K562 (cell line): ENCODE measurements around the gene GHR. TPM values are rescaled to one million over a fixed set of nuclear protein-coding genes. Genes with fewer than 3 reads are reported as not detected.

Experiments used
- ATAC-seq: fragments of 200-7000 bp; cut with Tn5 transposase; 3 replicates; pipeline ENCODE4 v1.9.1; 2020; ENCODE audit warnings: moderate library complexity
- BruUV-seq: library from RNA; stranded (reverse); fragments of 400-500 nt; replicated peaks from 2 replicates; lab custom pipeline; 2021; lab: Mats Ljungman, UMichigan
- CTCF ChIA-PET: fragments of 300-600 bp; formaldehyde crosslinking; extraction: SDS; loops from one replicate; lab custom pipeline; 2021; ENCODE audit warnings: low intra/inter-chr PET ratio; lab: Yijun Ruan, JAX
- POLR2A ChIA-PET: fragments of 300-600, 350-650 bp; sonication (Branson Sonifier 250); formaldehyde crosslinking; extraction: SDS; loops from one replicate; lab custom pipeline; 2021; ENCODE audit warnings: antibody characterized with exemption, inconsistent platforms; lab: Yijun Ruan, JAX
- DNase-seq, 4 experiments: peaks; one replicate each; pipeline versions ENCODE4 v3.0.0 to v3.0.0-alpha.2; 2011 to 2018; ENCODE audit warnings: low spot score in 3 of 4, mixed read lengths in 3 of 4; ENCODE audit errors: extremely low read depth in 1 of 4
- FAIRE-seq: peaks from 2 replicates; lab custom pipeline; 2011; peaks lifted over from hg19 to GRCh38; lab: Jason Lieb, UNC
- H2AFZ ChIP-seq: 2 replicates; pipeline ENCODE4 v1.6.0; 2011; ENCODE audit warnings: low read depth, low read length, control low read depth, inconsistent platforms
- H3K27ac ChIP-seq: fragments of 200-600 bp; 3 replicates; pipeline ENCODE4 v1.8.0; 2011; ENCODE audit warnings: low read depth, mild to moderate bottlenecking, control low read depth, inconsistent platforms, low read length, moderate library complexity, mixed read lengths; ENCODE audit errors: extremely low read depth
- H3K27me3 ChIP-seq, 2 experiments: fragments of 300-600 bp in 1 of 2; 2 replicates in 1 of 2; 3 replicates in 1 of 2; pipeline versions ENCODE4 v1.6.0 to v1.8.0; 2011; ENCODE audit warnings: inconsistent platforms in 2 of 2, low read length in 2 of 2, mild to moderate bottlenecking in 1 of 2, mixed read lengths in 1 of 2, moderate library complexity in 1 of 2; ENCODE audit not compliant: control insufficient read depth in 2 of 2, insufficient read depth in 2 of 2
- H3K36me3 ChIP-seq: fragments of 300-600 bp; 3 replicates; pipeline ENCODE4 v1.8.0; 2011; ENCODE audit warnings: mild to moderate bottlenecking, low read length, inconsistent platforms; ENCODE audit not compliant: control insufficient read depth, insufficient read depth
- H3K4me1 ChIP-seq, 2 experiments: fragments of 200-600 bp in 1 of 2; replicated peaks in 1 of 2; 2 replicates in 1 of 2; 3 replicates in 1 of 2; pipeline versions ENCODE4 v1.5.1 to v1.8.0; 2011; ENCODE audit warnings: inconsistent platforms in 2 of 2, low read length in 2 of 2, mild to moderate bottlenecking in 1 of 2, mixed read lengths in 1 of 2, moderate library complexity in 1 of 2; ENCODE audit not compliant: control insufficient read depth in 2 of 2, insufficient read depth in 2 of 2
- H3K4me2 ChIP-seq: 2 replicates; pipeline ENCODE4 v1.6.1; 2011; ENCODE audit warnings: low read length, control low read depth, inconsistent platforms, mixed read lengths; ENCODE audit not compliant: insufficient read depth
- H3K4me3 ChIP-seq: fragments of 200-600 bp; sonication (generic), shearing (Covaris generic); 2 replicates; pipeline ENCODE4 v1.5.1; 2016; ENCODE audit warnings: control low read depth, inconsistent platforms
- H3K79me2 ChIP-seq: fragments of 200-600 bp; 3 replicates; pipeline ENCODE4 v1.8.0; 2011; ENCODE audit warnings: low read length, inconsistent platforms; ENCODE audit not compliant: control insufficient read depth, insufficient read depth
- H3K9ac ChIP-seq, 2 experiments: 2 replicates each; pipeline versions ENCODE4 v1.6.0 to v1.6.1; 2011; ENCODE audit warnings: low read depth in 2 of 2, low read length in 2 of 2, control low read depth in 1 of 2, inconsistent platforms in 1 of 2, mild to moderate bottlenecking in 1 of 2, mixed read lengths in 1 of 2; ENCODE audit not compliant: insufficient read depth in 1 of 2
- H3K9me1 ChIP-seq: one replicate; pipeline ENCODE4 v1.6.0; 2011; ENCODE audit warnings: inconsistent platforms, mild to moderate bottlenecking, low read length, moderate library complexity; ENCODE audit not compliant: control insufficient read depth, insufficient read depth
- H3K9me3 ChIP-seq: replicated peaks from 2 replicates; pipeline ENCODE4 v1.5.1; 2011; ENCODE audit warnings: low read depth, low read length, inconsistent platforms; ENCODE audit not compliant: control insufficient read depth, insufficient read depth
- H4K20me1 ChIP-seq: replicated peaks from 2 replicates; pipeline ENCODE4 v1.6.1; 2011; ENCODE audit warnings: low read length, inconsistent platforms, mixed read lengths; ENCODE audit not compliant: control insufficient read depth, insufficient read depth
- BCOR ChIP-seq: fragments of 450-650 bp; IDR thresholded peaks from 2 replicates; pipeline ENCODE4 v1.6.1; 2016
- CEBPB ChIP-seq: fragments of 450-650 bp; IDR thresholded peaks from 2 replicates; pipeline ENCODE4 v1.6.1; 2016; ENCODE audit warnings: missing genetic modification characterization, missing compliant biosample characterization
- CEBPG ChIP-seq, 3 experiments: fragments of 200-800 bp in 1 of 3; sonication (Bioruptor generic) in 1 of 3; sonication (generic) in 1 of 3; formaldehyde crosslinking in 1 of 3; IDR thresholded peaks in 2 of 3; conservative IDR thresholded peaks in 1 of 3; 2 replicates each; pipeline versions ENCODE4 v1.6.1 to v1.8.0; 2016 to 2022; ENCODE audit warnings: missing compliant biosample characterization in 2 of 3, missing genetic modification characterization in 2 of 3, mild to moderate bottlenecking in 1 of 3, missing genetic modification reagents in 1 of 3
- ESRRA ChIP-seq: fragments of 450-650 bp; IDR thresholded peaks from 2 replicates; pipeline ENCODE4 v1.6.1; 2014; ENCODE audit warnings: low read depth, mild to moderate bottlenecking, moderate library complexity, borderline replicate concordance
- FOXA3 ChIP-seq, 2 experiments: fragments of 450-650 bp in 1 of 2; sonication (generic) in 1 of 2; formaldehyde crosslinking; IDR thresholded peaks in 1 of 2; conservative IDR thresholded peaks in 1 of 2; 2 replicates each; pipeline versions ENCODE4 v1.4.0 to v1.8.0; 2020 to 2022; ENCODE audit warnings: mild to moderate bottlenecking in 2 of 2, missing genetic modification reagents in 1 of 2
- HDAC6 ChIP-seq: IDR thresholded peaks from 2 replicates; pipeline ENCODE4 v1.6.1; 2012; ENCODE audit warnings: low read depth, mild to moderate bottlenecking, control low read depth, inconsistent platforms, low read length, moderate library complexity
- PHF21A ChIP-seq: fragments of 450-650 bp; IDR thresholded peaks from 2 replicates; pipeline ENCODE4 v1.6.1; 2017; ENCODE audit warnings: low read depth, borderline replicate concordance
- RBM39 ChIP-seq: fragments of 200-400 bp; formaldehyde crosslinking; optimal IDR thresholded peaks from 2 replicates; pipeline ENCODE3; 2018; ENCODE audit warnings: low read depth, low read length
- SETDB1 ChIP-seq: IDR thresholded peaks from one replicate; pipeline ENCODE4 v1.6.1; 2012; ENCODE audit warnings: low read length, control low read depth, inconsistent platforms
- SREBF2 ChIP-seq: sonication (generic); formaldehyde crosslinking; IDR thresholded peaks from 2 replicates; pipeline ENCODE4 v1.4.0; 2020; ENCODE audit warnings: mild to moderate bottlenecking, missing genetic modification reagents
- ZNF174 ChIP-seq: fragments of 250-450 bp; sonication (Bioruptor Pico); IDR thresholded peaks from 2 replicates; pipeline ENCODE4 v1.4.0; 2020; ENCODE audit warnings: mild to moderate bottlenecking
- ZNF699 ChIP-seq: fragments of 250-450 bp; sonication (Bioruptor Pico); IDR thresholded peaks from 2 replicates; pipeline ENCODE4 v1.8.0; 2021; ENCODE audit warnings: mild to moderate bottlenecking, moderate library complexity; ENCODE audit not compliant: insufficient replicate concordance
- WGBS: fragments of 100-300 bp; shearing (Covaris generic); methylation state at CpG from one replicate; pipeline ENCODE4 v1.1.6; 2016; ENCODE audit warnings: low coverage, mixed read lengths; ENCODE audit not compliant: insufficient coverage; ENCODE audit errors: missing lambda C conversion rate; 5-methylcytosine and 5-hydroxymethylcytosine counted together
- in situ Hi-C: fragments of 300-500 bp; cut with MboI; formaldehyde crosslinking; loops from 4 replicates; pipeline ENCODE4 v1.15.0; 2018; ENCODE audit warnings: inconsistent platforms, mixed read lengths
- intact Hi-C: fragments of 100-400 bp; cut with micrococcal nuclease; formaldehyde crosslinking; loops from 2 replicates; pipeline ENCODE4 v1.14.2; 2022
- polyA plus RNA-seq, 8 experiments: library from polyadenylated mRNA; depleted of rRNA in 4 of 8; stranded (reverse) in 5 of 8; unstranded in 3 of 8; fragments of >200 nt; fragmentation: Nextera tagmentation in 2 of 8; fragmentation: Illumina TruSeq in 1 of 8; extraction: Ambion mirVana in 2 of 8; extraction: Trizol in 1 of 8; gene quantifications; 2 replicates each; pipeline versions ENCODE4 v1.2.1 to v1.2.3, GENCODE V29; 2011 to 2014; ENCODE audit warnings: inconsistent platforms in 1 of 8, missing spikeins in 1 of 8
- total RNA-seq, 7 experiments: library from RNA; depleted of rRNA in 6 of 7; stranded (reverse); fragments of >200 nt in 6 of 7; fragmentation: Illumina TruSeq in 2 of 7; extraction: Trizol in 2 of 7; gene quantifications; 2 replicates each; pipeline versions ENCODE4 v1.2.1 to v1.2.3, GENCODE V29; 2011 to 2021; ENCODE audit warnings: low replicate concordance in 1 of 7
- TF ChIP-seq, protein P1 (sequence below): sonication (generic); formaldehyde crosslinking; IDR thresholded peaks from 2 replicates; pipeline ENCODE4 v1.8.0; 2022; ENCODE audit warnings: mild to moderate bottlenecking, missing genetic modification reagents

The GHR gene
- total and polyA plus RNA-seq, 9 of the 15 experiments (the other 6 are each of a cell fraction or from before 2014, with no cell fraction given), result 0.01 to 0.13 (median 0.07) TPM; not detected in 5

DNA sequence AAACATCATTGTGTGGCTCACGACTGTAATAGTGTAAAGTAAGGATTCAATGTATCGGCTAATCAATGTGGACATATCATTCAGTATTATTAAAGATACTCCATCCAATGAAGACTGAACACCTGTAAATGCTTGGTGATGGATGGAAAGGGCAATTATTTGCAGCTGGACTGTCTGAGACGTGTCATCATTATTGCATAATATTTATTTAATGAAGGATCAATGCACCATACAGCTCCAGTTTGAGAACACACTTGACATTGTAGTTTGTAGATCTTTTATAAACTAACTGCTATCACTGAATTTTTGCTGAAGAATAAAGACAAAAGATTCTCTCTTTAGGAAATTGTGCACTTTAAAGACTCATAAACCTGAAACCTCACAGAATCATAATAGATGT, 215.7 kb downstream of the GHR start:
- ChIA-PET CTCF (no interaction called here), POLR2A (no interaction called here)
- no peak overlapping the region for H2AFZ ChIP-seq
- H4K20me1 ChIP-seq, result no peaks in the 10 kb centered on the region
- H3K36me3 ChIP-seq, result no peaks in the 10 kb centered on the region
- no peak overlapping the region for H3K27ac ChIP-seq
- no TSS peak for BruUV-seq
- no peaks in the 10 kb centered on the region for H3K9me1 ChIP-seq
- in situ Hi-C loops, result no loop called here
- H3K9me3 ChIP-seq, result no peaks in the 10 kb centered on the region
- H3K4me3 ChIP-seq, result no peak overlapping the region
- no peak for DNase-seq
- no peaks in the 10 kb centered on the region; a peak in 1 of 5 replicates for H3K27me3 ChIP-seq
- 2% methylated on average over 3 of the region's 3 CpGs for WGBS
- H3K79me2 ChIP-seq, result no peaks in the 10 kb centered on the region
- H3K4me1 ChIP-seq, result no peaks in the 10 kb centered on the region
- no peak overlapping the region for H3K9ac ChIP-seq
- intact Hi-C loops, result loop anchor here (5.0 kb wide), 1 partner anchor 122 kb away; no protein-coding TSS in a partner anchor
- H3K4me2 ChIP-seq, result no peak overlapping the region
- ATAC-seq, result no peak
- FAIRE-seq, result no peak
- no peak for TF ChIP-seq CEBPG (CRISPR knock-in tag; IDR thresholded peaks at IDR 0.05)
- TF ChIP-seq CEBPG (tag; conservative IDR thresholded peaks at IDR 0.05 in 1 of 2, IDR thresholded peaks at IDR 0.05 in 1 of 2), result peak; percentile 22 to 78; a peak in 1 of 4 replicates
- no peak for TF ChIP-seq ESRRA
- TF ChIP-seq SREBF2 (CRISPR knock-in tag), result no peak
- peak; percentile 43; the same call in 1 of the 2 replicates for TF ChIP-seq CEBPB (tag)
- no peak for TF ChIP-seq PHF21A
- TF ChIP-seq BCOR, result no peak

DNA sequence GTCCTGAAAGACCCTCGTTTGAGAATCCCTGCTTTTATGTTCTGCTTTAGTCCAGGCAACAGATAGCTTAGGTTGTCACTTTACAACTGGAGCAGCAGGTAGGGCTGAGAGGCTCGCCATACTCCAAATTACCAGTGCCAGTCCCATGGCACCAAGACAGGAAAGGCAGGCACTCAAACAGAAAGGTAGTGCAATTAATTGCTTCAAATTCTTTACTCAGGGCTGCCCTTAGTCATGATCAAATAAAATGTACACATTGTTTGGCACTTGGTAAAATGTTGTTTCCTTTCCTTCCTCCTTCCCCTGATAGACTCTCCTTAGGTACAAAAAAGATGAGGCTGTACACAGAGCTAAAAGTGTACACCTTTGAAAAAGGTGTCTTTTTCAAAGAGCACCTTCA, 217.6 kb downstream of the GHR start:
- intact Hi-C loops (no loop called here), in situ Hi-C loops (no loop called here)
- no peak for DNase-seq
- ChIA-PET POLR2A (no interaction called here), CTCF (no interaction called here)
- Histone ChIP-seq H3K9me3 (no peaks in the 10 kb centered on the region), H3K27me3 (no peaks in the 10 kb centered on the region; a peak in 1 of 5 replicates), H3K36me3 (no peaks in the 10 kb centered on the region), H2AFZ (no peak overlapping the region), H3K79me2 (no peaks in the 10 kb centered on the region), H4K20me1 (no peaks in the 10 kb centered on the region), H3K4me3 (no peak overlapping the region), H3K4me2 (no peak overlapping the region), H3K9ac (no peak overlapping the region), H3K4me1 (no peaks in the 10 kb centered on the region), H3K9me1 (no peaks in the 10 kb centered on the region), H3K27ac (no peak overlapping the region)
- no peak for FAIRE-seq
- ATAC-seq, result no peak
- 0% methylated on average over 2 of the region's 2 CpGs for WGBS
- TF ChIP-seq ZNF699 (CRISPR knock-in tag) (no peak), SETDB1 (no peak), FOXA3 (CRISPR knock-in tag; conservative IDR thresholded peaks at IDR 0.05 in 1 of 2, IDR thresholded peaks at IDR 0.05 in 1 of 2) (no peak), HDAC6 (no peak), ZNF174 (CRISPR knock-in tag) (no peak), RBM39 (no peak)
- TF ChIP-seq, protein P1, sequence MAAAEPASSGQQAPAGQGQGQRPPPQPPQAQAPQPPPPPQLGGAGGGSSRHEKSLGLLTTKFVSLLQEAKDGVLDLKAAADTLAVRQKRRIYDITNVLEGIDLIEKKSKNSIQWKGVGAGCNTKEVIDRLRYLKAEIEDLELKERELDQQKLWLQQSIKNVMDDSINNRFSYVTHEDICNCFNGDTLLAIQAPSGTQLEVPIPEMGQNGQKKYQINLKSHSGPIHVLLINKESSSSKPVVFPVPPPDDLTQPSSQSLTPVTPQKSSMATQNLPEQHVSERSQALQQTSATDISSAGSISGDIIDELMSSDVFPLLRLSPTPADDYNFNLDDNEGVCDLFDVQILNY (CRISPR knock-in tag), result no peak
- no TSS peak for BruUV-seq
